Measurements from ENCODE around the gene LCMT1.
"Not testable (repeated sequence)": the region's sequence is repeated elsewhere in the genome, so short reads cannot be mapped to it uniquely, and the experiment has no call there.

LCMT1 gene

DNA sequence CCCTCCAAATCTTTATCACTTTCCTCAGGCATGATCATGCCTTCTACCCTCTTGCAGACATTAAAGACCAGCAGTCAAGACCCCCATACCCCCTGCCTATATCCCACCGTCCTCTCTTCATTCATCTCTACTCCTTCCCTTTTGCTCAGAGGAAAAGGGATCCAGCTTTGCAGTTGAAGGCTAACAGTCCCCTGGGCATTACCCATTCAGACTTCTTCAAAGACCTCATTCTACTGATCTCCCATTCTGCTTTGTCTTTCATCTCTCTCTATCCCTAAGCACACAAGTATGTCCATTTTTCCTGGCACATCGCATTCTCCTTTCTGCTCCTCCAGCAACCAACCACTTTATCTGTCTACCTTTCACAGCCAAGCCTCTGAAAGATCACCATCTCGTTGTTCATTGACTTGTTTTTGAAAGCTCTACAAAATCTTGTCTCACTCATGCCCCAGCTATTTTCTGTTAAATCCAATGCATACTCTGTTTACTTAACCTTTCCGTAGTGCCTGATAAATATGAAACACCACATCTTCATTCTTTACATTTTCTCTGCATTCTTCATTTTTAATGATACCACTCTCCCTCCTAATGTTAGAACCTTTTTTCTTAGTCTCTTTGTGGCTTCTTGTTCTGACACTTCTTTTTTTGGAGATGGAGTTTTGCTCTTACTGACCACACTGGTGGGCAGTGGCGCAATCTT is 14.1 kb upstream of the LCMT1 start:
- FAIRE-seq = no peak

DNA sequence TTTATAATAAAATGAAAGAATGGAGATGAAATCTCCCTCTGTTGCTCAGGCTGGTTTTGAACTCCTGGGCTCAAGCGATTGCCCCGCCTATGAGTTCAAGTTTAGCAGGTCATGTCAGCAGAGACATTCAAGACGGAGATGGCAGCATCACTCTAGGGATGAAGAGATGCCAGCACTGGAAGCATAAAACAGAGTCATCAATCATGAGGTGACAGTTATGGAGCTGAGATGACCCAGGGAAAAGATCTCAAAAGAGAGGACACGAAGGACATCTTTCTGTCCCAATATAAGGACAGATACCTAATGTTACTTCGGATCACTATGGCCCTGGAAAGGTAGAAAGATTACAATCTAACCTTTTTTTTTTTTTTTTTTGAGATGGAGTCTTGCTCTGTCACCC is 11.0 kb upstream of the LCMT1 start:
- FAIRE-seq = no peak

DNA sequence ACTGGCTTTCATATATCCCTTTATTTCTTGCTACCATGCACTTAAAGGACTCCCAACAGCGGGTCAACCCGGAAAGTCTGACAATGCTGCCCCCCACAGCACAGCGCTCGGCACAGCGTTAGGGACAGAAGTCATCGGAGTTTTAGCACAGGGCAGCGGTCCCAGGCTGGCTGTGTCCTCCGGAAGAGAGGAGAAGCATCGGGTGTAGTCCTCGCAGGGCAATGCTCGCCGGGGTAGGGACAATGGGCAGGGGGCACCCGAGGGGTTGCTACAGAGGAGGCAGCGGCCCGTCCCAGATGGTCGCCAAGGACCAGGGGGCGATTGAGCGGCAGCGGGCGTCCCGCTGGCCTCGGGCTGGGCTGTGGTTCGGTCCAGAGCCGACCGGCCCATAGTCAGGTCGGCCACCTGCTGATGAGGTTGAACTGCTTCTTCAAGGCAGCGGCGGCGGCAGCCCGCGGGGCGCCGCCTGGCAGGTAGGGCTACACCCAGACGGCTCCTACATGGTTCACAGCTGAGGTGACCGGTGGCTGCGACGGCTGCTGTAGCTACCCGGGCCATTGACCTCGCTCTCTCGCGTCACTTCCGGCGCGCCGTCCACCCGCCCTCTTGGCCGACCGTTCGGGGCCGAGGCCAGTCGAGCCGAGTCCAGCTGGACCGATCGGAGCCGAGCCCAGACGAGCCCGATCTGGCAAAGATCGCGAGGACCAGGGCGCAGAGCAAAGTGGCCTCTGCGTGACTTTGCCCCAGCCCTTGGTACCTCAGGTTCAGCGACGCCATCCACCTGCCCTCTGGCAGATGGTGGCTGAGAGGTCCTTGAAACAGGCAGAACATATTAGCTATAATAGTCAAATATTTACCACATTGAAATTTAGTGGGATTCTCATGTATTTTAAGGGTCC is 4.7 kb upstream of the LCMT1 start:
- no peak for FAIRE-seq

DNA sequence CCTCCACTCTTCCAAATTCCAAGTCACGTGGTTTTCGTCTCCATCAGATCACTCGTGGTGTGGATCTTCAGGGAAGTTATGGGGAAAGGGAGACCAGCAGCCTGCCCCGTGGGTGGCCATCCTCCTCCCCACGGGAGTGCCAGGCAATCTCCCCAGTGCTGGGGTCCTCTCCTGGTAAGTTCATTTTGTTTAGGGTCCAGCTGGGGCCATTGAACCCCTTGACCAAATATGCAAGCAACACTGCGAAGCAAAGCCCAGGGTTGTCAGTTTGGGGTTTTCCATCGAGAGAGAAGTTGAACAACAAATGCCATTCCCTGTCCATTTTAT is 4.1 kb upstream of the LCMT1 start:
- FAIRE-seq = no peak

DNA sequence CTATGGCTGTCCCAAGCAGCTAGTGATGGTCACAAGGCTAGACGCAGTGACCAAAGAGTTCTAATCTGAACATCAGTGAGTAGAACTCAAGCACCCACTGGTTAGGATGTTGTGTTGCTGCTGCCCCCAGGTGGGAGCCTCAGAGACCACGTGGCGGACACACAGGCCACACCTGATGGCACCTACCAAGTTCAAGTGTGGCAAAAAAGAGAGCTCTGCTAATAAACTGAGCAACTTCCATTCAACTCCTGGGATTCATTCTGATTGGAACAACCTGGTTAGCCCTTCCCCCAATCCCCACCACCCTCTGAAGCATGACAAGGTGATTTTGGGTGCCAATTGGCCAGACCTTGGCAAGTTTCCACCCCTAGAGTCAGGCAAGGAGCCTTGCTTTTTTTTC is 3.5 kb upstream of the LCMT1 start:
- no peak for FAIRE-seq

DNA sequence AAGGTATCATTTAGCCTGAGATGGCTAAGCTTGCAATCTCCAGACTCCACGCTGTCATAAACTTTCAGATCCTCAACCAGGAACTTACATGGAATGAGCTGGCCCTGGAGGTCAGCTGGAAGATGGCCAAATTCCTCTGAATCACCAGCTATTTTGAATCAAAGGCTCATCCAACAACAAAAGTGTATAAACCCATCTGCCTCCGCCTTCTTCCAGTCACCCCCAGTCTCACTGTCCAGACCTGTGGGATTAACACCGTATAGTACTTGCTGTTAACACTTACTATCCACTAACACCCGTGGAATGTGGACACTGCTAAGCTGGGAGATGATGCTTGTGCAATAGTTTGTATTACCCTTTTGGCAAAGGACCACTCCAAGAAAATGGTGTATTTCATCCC is 1.9 kb upstream of the LCMT1 start:
- FAIRE-seq = no peak

DNA sequence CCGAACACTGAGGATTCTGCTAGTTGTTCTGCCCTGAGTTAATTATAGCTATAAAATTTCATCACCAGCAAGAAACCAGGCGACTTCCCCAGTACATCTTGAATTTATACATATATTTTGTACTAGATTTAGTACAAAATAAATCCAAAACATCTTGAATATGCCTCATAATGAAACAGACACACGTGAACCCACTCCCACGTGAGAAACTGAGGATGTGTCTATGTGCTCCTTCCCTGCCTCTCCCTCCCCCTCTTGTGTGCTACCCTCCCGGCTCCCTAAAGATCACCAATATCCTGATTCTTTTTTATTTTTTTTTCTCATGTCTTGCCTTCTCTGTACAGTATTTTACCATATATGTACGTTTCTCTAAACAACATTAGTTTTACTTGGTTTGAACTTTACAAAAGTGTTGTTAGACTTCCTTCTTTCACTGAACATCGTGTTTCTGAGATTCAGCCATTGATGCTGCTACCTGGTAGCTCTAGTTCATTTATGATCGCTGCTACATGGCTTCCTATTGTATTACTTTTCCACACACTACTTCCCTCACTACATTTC is 1.1 kb upstream of the LCMT1 start:
- FAIRE-seq = no peak

DNA sequence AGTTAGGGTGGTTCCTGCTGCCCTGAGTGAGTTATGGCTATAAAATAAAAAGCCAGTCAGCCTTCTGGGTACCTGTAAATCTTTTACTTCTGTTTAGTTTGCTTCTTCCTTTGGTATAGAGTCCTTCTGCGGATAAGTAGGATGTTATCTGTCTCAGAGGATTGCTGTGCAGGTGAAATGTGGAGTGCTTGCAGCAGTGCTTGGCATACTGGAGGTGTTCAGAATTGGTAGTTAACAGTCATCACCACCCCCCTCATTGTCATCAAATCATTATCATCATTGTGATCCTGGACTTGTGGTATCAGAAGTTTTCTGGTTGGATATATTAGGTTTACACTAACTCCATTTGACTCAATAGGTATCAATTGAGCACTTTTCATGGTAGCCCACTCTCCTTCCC is 2.6 kb downstream of the LCMT1 start:
- no peak for FAIRE-seq

DNA sequence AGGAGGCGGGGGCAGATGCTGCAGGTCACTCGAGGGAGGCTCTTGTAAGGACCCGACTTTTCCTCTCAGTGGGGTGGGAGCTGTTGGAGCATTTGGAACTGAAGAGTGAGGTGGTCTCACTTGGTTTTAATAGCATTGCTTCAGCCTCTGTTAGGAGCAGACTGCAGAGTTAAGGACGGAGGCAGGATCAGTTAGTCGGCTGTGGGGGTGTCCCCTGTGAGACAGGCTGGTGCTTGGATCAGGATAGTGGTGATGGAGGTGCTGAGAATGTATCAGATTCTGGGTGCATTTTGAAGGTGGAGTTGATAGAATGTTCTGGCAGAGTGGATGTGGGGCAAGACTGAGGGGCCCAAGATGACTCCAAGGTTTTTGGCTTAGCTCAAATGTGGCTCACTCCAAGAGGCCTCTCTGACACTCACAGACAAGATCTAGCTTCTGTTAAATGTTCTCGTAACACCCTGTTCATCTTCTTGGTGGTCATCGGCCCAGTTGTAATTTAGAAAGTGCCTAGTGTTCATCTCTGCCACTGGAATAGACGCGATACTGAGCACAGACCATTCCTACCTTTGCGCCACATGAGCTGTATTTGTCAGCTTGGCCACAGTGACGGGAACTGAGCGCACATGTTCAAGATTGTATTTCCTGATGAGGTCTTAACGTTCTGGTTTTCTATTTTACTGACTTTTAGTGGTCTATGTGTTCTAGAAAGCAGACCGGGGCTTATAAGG is 7.5 kb downstream of the LCMT1 start:
- no peak for FAIRE-seq

DNA sequence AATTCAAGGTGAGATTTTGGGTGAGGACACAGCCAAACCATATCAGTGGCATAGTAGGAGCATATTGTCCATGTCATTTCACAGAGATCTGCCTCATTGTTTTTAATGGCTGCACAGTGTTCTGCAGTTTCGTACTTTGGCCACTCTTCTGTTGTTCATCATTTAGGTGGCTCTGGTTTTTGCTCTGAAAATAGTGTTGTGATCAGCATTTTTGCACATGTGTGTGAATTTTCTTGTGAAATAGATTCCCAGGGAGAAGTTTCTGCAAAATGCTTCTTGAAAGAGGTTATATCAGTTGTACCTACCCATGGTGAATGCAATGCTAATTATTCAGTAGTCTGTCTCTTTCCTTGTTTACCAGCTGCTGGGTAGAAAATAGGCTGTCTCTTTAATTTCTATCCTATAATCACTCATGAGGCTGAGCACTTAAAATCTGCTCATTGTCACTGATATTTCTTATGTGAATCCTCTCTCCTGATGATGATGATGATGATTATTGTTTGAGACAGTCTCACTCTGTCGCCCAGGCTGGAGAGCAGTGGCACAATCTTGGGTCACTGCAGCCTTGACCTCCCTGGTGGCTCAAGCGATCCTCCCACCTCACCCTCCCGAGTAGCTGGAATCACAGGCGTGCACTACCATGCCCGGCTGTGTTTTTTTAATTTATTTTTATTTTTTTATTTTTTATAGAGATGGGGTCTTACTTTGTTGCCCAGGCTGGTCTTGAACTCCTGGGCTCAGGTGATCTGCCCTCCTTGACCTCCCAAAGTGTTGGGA is 10.5 kb downstream of the LCMT1 start:
- FAIRE-seq = no peak

DNA sequence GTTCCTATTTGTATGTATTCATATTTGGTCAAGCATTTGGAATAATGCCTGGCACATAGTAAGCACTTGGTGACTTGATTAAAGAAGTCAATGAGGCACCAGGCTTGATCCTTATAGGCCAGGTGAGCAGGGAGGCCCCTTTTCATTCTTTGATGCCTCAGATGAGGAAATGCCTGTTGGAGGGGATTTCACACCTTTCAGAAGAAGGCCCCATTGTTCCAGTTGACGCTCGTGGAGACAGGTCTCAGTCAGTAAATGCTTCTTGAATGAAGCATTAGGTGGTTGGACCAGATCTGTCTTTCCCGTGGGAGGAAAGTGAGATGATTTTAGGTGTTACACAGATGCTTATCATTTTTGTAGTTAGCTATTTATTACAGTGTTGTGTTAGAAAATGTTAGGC is 13.0 kb downstream of the LCMT1 start:
- no peak for FAIRE-seq

DNA sequence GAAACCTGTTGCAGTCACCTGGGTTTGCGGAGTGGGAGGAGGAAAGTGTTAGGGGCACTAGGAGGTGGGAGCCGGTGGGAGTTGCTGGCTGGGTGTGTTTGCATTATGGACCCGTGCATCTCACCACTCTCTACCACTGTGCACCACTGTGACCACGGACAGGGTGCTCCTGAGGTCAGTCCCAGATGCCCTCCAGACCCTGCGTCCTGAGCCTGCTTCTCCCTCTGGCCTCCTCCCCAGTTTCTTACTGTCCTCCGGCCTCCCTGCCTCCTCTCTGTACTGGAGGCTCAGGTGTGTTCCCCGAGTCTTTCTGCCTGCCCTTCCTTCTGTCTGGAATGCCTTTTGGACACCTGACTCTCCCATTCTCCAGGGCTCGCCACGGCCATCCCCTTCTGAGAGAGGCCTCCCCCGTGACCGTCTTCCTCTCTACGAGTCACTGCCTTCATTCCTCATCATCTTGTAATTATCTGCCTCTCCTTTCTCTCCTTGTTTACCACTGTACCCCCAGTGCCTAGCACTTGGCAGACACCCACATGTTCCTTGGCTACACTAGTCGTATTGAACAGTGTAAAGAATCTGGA is 14.6 kb downstream of the LCMT1 start:
- FAIRE-seq = not testable (repeated sequence)

DNA sequence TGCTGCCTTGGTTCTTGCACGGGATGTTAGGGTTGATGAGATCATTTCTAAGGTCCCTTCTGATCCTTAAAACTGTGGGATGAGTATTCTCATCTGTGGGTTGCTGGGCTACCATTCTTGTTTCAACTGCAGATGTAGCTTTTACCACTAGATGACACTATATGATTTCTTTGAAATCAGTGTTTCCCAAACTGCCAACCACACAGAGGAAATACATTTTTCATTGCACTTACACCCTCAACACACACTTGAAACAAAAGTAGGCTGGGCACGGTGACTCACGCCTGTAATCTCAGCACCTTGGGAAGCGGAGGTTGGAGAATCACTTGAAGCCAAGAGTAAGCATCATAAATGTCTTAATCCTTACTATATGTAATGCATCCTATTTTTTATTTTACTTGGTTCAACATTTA is 15.3 kb downstream of the LCMT1 start:
- FAIRE-seq = no peak

DNA sequence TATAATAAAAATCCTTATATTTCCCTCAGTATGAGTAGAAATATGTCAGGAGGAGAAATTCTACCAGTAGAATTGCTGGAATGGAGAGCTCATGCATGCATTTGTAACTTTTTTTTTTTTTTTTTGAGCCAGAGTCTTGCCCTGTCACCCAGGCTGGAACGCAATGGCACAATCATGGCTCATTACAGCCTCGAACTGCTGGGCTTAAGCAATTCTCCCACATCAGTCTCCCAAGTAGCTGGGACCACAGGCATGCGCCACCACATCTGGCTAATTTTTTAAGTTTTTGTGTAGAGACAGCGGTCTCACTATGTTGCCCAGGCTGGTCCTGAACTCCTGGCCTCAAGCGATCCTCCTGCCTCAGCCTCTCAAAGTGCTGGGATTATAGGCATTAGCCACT is 21.2 kb downstream of the LCMT1 start:
- FAIRE-seq = not testable (repeated sequence)

DNA sequence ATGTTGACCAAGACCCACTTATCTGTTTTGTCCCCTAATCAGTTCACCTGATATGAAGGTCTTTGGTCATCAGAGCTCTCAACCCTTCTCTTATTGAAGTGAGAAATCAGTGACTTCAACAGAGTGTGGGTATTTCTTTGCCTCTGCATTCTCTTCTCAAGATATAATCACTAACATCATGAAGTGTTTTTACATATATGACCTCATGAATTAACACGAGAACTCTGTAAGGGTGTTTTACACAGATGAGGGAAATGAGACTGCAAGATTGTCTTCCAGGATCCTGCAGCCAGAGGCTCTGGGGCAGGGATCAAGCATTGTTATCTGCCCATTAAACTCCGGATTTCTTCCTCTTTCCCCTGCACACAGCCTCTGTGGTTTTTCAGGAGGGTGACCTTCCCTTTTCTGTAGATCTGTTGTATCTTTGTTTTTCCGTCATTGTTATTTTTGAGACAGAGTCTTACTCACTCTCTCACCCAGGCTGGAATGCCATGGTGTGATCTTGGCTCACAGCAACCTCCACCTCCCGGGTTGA is 22.7 kb downstream of the LCMT1 start:
- FAIRE-seq = no peak

DNA sequence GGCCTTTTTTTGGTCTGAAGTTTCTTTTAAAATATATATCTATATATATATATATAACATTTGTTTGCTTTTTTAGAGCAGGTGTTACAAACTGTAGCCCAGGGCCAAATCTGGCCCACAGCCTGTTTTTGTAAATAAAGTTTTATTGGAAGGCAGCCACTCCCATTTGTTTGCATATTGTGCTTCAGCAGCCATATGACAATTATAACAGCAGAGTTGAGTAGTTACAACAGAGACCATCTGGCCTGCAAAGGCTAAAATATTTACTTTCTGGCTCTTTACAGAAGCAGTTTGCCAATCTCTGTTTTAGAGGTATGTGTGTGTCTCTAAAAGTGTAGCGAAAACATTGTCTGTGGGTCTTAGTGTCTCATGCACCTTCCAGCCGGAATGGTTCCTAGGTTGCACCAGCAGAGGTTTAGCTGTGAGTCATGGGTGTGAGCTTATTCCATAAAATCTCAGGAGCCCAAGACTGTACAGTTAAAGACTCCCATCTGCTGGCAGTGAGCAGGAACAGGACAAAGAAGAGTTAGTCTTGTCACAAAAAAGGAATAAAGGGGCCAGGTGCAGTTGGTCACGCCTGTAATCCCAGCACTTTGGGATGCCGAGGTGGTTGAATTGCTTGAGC is 23.8 kb downstream of the LCMT1 start:
- no peak for FAIRE-seq

DNA sequence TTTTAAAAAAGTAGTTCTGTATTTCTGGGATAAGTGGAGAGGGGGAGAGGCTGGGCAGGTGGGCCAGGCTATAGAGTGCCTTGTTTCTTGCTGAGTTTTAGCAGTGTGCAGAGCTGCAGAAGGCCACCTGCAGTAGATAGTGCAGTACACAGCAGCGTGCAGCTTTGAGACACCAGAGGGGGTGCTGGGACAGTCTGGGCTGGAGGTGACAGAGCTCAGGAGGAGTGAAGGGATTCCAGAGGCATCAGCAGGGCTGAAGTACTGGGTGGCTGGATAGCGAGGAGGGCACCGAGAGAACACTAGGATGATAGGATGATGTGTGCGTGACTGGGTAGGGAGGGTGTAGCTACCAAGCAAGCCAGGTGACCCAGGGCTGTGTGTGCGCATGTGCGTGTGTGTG is 26.6 kb downstream of the LCMT1 start:
- FAIRE-seq = no peak

DNA sequence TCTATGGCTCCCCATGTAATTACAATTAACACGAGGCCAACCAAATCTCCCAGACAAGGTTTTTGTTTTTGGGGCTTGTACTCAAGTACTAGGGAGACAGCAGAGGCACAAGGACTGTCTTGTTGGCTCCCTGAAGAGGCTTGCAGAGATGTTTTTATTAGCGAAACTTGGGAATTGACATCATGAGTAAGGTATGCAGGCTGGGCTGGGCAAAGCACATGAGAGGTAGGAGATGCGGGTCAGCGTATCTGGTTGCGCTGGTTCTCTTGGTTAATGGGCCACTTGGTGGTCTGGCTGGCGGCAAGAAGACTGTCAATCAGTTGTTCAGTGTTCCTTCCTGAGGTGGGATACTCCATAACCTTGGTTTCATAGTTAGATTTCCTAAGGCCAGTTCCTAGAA is 28.9 kb downstream of the LCMT1 start:
- FAIRE-seq = no peak

DNA sequence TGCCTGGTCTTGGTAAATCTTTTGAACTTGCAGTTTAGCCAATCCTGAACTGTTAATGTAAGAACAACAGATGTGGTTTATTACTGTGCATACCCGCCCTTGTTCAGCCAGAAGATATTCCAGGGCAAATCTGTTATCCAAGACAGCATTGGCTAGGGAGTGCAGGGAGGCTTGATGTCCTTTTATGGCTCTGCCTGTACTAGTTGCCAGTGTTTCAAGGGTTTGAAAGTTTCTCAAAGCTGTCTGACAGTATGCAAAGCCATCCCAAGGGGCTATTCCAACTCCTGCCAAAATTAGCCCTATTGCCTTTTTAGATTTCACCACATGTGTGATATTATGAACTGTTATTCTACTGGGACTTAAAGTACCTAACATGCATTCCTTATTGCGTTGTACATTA is 30.1 kb downstream of the LCMT1 start:
- FAIRE-seq = no peak

DNA sequence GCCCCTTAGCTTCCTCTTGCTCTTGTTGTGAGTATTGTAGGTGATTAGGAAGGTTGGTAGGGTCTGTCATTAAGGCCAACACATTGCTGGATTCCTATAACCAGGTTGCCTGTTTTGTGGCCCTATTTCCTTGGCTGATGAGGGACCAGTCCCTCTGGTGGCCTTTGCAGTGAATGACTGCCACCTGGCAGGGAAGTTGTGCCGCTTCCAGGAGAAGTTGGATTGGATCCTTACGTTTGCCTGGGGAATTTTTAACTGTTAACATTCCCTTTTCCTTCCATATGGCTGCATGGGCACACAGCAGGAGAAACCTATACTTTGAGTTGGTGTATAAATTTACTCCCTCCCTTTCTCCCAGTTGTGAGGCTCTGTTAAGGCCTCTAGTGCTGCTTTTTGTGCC is 32.4 kb downstream of the LCMT1 start:
- no peak for FAIRE-seq

DNA sequence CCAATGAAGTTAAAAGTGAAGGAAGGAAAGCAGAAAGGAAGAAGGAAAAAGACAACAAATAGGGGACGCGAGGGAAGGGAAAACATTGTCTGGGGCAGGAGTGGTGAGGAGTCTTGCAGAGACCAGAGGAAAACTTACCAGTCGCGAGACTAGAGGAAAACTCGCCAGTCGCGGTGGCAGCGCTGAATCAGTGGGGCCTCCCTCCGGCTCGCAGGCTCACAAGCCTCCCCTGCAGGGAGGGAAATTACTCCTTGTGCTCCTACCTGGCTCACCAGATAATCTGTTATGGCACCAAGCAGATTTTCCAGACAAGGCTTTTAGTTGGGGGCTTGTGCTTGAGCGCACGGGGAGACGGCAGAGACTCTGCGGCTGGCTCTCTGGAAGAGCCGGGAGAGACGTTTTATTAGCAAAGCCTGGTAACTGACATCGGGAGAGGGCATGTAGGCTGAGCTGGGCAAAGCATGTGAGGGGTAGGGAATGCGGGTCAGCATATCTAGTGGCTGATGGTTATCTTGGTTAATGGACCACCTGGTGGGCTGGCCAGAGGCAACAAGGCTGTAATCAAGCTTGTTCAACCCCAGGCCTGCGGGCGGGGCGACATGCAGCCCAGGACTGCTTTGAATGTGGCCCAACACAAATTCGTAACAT is 37.1 kb downstream of the LCMT1 start:
- FAIRE-seq = no peak
